Esophagus squamous epithelium (tissue), 5 donors: Measurements from ENCODE around the gene OLFML3. TPM values are rescaled to one million over a fixed set of nuclear protein-coding genes. Genes with fewer than 3 reads are reported as not detected.
"Not testable (repeated sequence)": the region's sequence is repeated elsewhere in the genome, so short reads cannot be mapped to it uniquely, and the experiment has no call there.

Source experiments
- DNase-seq: peaks from one replicate; lab custom pipeline; 2025; lab: John Stamatoyannopoulos, UW
- H3K27ac ChIP-seq, 4 donors: fragments of 200-600 bp; sonication (generic); one replicate each; pipeline ENCODE4 v1.5.1; 2016 to 2019; ENCODE audit warnings: mild to moderate bottlenecking in 1 of 4
- H3K27me3 ChIP-seq, 4 donors: fragments of 200-600 bp; sonication (generic); 1 replicate in 3 of 4; 2 replicates in 1 of 4; pipeline versions ENCODE4 v1.5.1 to v1.6.0; 2017 to 2021; ENCODE audit warnings: antibody characterized with exemption in 1 of 4
- H3K36me3 ChIP-seq, 3 donors: fragments of 200-600 bp; sonication (generic); one replicate each; pipeline ENCODE4 v1.5.1; 2016 to 2019
- H3K4me1 ChIP-seq, 3 donors: fragments of 200-600 bp; sonication (generic); one replicate each; pipeline ENCODE4 v1.5.1; 2017 to 2019
- H3K4me3 ChIP-seq, 4 donors: fragments of 200-600 bp; sonication (generic); 1 replicate in 3 of 4; 2 replicates in 1 of 4; pipeline ENCODE4 v1.5.1; 2016 to 2019; ENCODE audit warnings: mild to moderate bottlenecking in 2 of 4, moderate library complexity in 1 of 4
- H3K9me3 ChIP-seq, 3 donors: fragments of 200-600 bp; sonication (generic); one replicate each; pipeline ENCODE4 v1.5.1; 2016 to 2019
- POLR2A ChIP-seq, 4 donors: fragments of 450-650 bp; IDR thresholded peaks; one replicate each; pipeline ENCODE4 v1.6.1; 2017; ENCODE audit warnings: antibody characterized with exemption in 4 of 4, mild to moderate bottlenecking in 4 of 4, moderate library complexity in 3 of 4
- WGBS, 2 donors: methylation state at CpG; one replicate each; pipeline ENCODE4 v1.1.5; 2018; 5-methylcytosine and 5-hydroxymethylcytosine counted together
- intact Hi-C: fragments of 100-400 bp; cut with DNase I; formaldehyde crosslinking; loops from one replicate; pipeline ENCODE4 v1.15.0; 2022
- total RNA-seq, 4 donors: library from RNA; depleted of rRNA; stranded (reverse); fragments of >200 nt; gene quantifications; one replicate each; pipeline ENCODE4 v1.1.0, GENCODE V29; 2016
- TF ChIP-seq, protein P1 (sequence below), 6 experiments: fragments of 450-650 bp in 4 of 6; fragments of 200-600 bp in 2 of 6; sonication (generic) in 2 of 6; IDR thresholded peaks; one replicate each; pipeline ENCODE4 v1.5.1; 2016 to 2019; ENCODE audit warnings: antibody characterized with exemption in 6 of 6, mild to moderate bottlenecking in 4 of 6, moderate library complexity in 4 of 6
- donor health status: DM: yes; HTN: yes; CAD: no.

The OLFML3 gene
- total RNA-seq, 4 donors from 2014 or later, result 1.2 to 62.0 (median 9.9) TPM

GRCh38 chr1:114000406-114000805, 21.1 kb downstream of the OLFML3 start:
- Histone ChIP-seq H3K9me3 (peaks cover 0 to 7% (median 4%) of the 10 kb centered on the region in 3 donors), H3K27me3 (no peaks in the 10 kb centered on the region), H3K4me1 (no peaks in the 10 kb centered on the region), H3K27ac (no peak overlapping the region), H3K4me3 (no peak overlapping the region), H3K36me3 (no peaks in the 10 kb centered on the region)
- intact Hi-C loops, result no loop called here
- no peak for TF ChIP-seq POLR2A (IDR thresholded peaks at IDR 0.05)
- TF ChIP-seq, protein P1, sequence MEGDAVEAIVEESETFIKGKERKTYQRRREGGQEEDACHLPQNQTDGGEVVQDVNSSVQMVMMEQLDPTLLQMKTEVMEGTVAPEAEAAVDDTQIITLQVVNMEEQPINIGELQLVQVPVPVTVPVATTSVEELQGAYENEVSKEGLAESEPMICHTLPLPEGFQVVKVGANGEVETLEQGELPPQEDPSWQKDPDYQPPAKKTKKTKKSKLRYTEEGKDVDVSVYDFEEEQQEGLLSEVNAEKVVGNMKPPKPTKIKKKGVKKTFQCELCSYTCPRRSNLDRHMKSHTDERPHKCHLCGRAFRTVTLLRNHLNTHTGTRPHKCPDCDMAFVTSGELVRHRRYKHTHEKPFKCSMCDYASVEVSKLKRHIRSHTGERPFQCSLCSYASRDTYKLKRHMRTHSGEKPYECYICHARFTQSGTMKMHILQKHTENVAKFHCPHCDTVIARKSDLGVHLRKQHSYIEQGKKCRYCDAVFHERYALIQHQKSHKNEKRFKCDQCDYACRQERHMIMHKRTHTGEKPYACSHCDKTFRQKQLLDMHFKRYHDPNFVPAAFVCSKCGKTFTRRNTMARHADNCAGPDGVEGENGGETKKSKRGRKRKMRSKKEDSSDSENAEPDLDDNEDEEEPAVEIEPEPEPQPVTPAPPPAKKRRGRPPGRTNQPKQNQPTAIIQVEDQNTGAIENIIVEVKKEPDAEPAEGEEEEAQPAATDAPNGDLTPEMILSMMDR (IDR thresholded peaks at IDR 0.05), result no peak
- no peak for DNase-seq

DNA sequence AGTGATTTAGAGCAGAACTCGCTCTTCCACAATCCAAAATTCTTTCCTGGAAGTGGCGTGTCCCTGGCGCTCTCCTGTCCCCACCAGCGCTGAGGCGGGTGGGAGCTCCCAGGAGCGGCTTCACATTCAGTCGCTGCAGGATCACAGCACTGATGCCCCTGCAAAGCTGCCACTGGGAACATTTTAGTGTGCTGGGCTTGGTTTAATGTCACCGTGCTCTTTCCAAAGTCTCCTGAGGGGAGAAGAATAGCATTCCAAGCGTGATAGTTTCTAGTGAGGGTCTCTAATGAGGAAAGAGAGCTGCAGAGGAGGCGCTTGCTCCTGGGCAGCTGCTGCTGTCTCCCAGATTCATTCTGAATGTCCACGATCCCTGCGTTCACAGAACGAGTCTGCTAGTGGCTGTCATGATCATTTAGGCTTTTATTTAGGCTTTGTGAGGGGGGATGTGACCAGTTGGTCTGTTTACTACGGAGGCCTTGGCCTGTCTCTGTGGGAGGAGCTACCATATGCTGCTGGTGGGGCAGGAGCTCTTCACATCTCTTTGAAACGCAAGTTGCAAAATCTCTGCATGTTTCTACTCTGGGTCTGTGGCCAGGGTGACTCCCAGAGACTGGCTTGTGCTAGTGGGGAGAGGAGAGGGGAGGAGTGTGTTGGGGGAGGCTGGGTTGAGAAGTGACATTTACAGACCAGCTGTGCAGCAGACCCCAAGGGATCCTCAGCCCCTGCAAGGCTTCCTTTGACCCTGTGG, 23.4 kb downstream of the OLFML3 start:
- no peaks in the 10 kb centered on the region for H3K27me3 ChIP-seq
- 45 to 57% methylated on average over 6 to 14 of the region's 15 CpGs for WGBS, 2 donors
- no peak overlapping the region for H3K4me3 ChIP-seq
- DNase-seq, result no peak
- no peak overlapping the region for H3K27ac ChIP-seq
- no peaks in the 10 kb centered on the region for H3K4me1 ChIP-seq
- no peak for TF ChIP-seq POLR2A (IDR thresholded peaks at IDR 0.05)
- TF ChIP-seq, protein P1 (IDR thresholded peaks at IDR 0.05), result no peak
- no peaks in the 10 kb centered on the region for H3K36me3 ChIP-seq
- H3K9me3 ChIP-seq, result no peaks in the 10 kb centered on the region
- intact Hi-C loops, result no loop called here

DNA sequence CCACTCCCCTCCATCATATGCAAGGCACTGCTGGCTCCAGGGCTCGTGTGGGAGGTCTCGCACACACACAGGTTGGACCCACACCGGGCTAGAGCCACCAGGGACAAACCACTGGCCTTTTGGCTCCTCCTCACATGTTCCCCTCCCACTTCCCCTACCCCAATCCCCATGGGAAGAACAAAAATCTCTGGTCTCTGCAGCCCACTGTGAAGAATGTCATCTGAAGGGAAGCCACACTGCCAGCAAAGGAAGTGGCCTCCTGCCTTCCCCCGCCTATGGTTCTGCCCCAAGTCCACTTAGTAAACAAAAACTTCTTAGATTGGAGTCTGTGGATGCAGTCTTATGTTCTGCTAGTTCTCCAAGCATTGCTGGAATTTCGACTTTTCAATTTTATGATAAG, 24.2 kb downstream of the OLFML3 start:
- no peak overlapping the region for H3K27ac ChIP-seq
- no peak for TF ChIP-seq POLR2A (IDR thresholded peaks at IDR 0.05)
- TF ChIP-seq, protein P1 (IDR thresholded peaks at IDR 0.05), result no peak
- H3K36me3 ChIP-seq, result no peaks in the 10 kb centered on the region
- no peaks in the 10 kb centered on the region for H3K27me3 ChIP-seq
- intact Hi-C loops, result no loop called here
- DNase-seq, result no peak
- H3K4me1 ChIP-seq, result no peaks in the 10 kb centered on the region
- WGBS, 2 donors, result 56 to 57% methylated on average over 5 of the region's 5 CpGs
- no peak overlapping the region for H3K4me3 ChIP-seq
- H3K9me3 ChIP-seq, result no peaks in the 10 kb centered on the region

GRCh38 chr1:114006825-114007224, 27.6 kb downstream of the OLFML3 start:
- H3K4me1 ChIP-seq, intact Hi-C loops, H3K9me3 ChIP-seq, H3K27ac ChIP-seq, H3K36me3 ChIP-seq, H3K4me3 ChIP-seq, H3K27me3 ChIP-seq, DNase-seq: not testable (repeated sequence)
- WGBS, 2 donors, result 71 to 81% methylated on average over 4 of the region's 4 CpGs

DNA sequence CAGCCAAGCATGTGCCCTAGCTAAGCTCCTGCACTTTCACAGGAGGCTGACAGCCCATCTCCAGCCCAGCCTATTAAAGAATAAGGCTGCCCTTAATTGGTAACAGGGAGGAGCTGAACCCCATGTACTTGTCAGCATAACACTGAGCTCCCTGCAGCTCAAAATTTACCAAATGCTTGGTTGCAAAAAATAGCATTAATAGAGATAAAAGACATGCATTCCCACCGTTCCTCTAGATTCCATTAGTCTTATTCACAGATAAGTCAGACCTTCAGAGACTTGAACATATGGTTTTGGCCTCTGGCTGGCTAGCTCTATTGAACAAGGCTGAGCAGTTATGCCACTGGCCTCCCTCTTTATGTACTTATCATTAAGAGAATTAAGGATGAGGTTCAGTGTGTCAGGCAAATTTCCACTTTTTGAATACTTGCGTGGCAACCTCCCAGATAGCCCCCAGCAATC, 29.2 kb downstream of the OLFML3 start:
- Histone ChIP-seq H3K4me3 (no peak overlapping the region), H3K9me3 (no peaks in the 10 kb centered on the region), H3K4me1 (no peaks in the 10 kb centered on the region), H3K36me3 (no peaks in the 10 kb centered on the region), H3K27me3 (no peaks in the 10 kb centered on the region), H3K27ac (no peak overlapping the region)
- WGBS, 2 donors, result 46 to 62% methylated on average over 2 of the region's 2 CpGs
- intact Hi-C loops, result no loop called here
- no peak for DNase-seq
- TF ChIP-seq, protein P1 (IDR thresholded peaks at IDR 0.05), result no peak
- no peak for TF ChIP-seq POLR2A (IDR thresholded peaks at IDR 0.05)
